Mononuclear cell (primary cell): ENCODE data around the gene UBE2E1. TPM values are rescaled to one million over a fixed set of nuclear protein-coding genes. Genes with fewer than 3 reads are reported as not detected.
A peak's percentile ranks its signal among the peaks of the same experiment; 100 is the strongest.

Source experiments
- H3K27me3 ChIP-seq: 2 replicates; pipeline ENCODE4 v1.6.0; 2011; ENCODE audit warnings: low read length, control low read depth; ENCODE audit not compliant: insufficient read depth
- H3K4me1 ChIP-seq: 2 replicates; pipeline ENCODE4 v1.5.1; 2011; ENCODE audit warnings: mild to moderate bottlenecking, low read length, control low read depth; ENCODE audit not compliant: insufficient read depth
- H3K4me3 ChIP-seq: 2 replicates; pipeline ENCODE4 v1.5.1; 2011; ENCODE audit warnings: mild to moderate bottlenecking, low read length, moderate library complexity
- H3K9me3 ChIP-seq: 2 replicates; pipeline ENCODE4 v1.5.1; 2011; ENCODE audit warnings: low read depth, mild to moderate bottlenecking, control low read depth, low read length
- total RNA-seq: library from RNA; depleted of rRNA; stranded (reverse); fragments of >200 nt; gene quantifications from one replicate; pipeline ENCODE4 v1.2.3, GENCODE V29; 2012

Gene UBE2E1
- 113 TPM for total RNA-seq

GRCh38 chr3:23805633-23806533, at the start of gene UBE2E1:
TSS of gene UBE2E1 (plus strand) at chr3:23805955. CDS start at chr3:23807270, 1,315 bp downstream.
- Histone ChIP-seq H3K9me3 (no peaks in the 10 kb centered on the region), H3K27me3 (no peaks in the 10 kb centered on the region), H3K4me1 (peaks cover 36% of the 10 kb centered on the region), H3K4me3 (peak within 1 kb of the TSS; percentile 49)

GRCh38 chr3:23756206-23756840, 49.4 kb upstream of the UBE2E1 start:
- Histone ChIP-seq H3K9me3 (no peaks in the 10 kb centered on the region), H3K4me3 (no peak overlapping the region), H3K27me3 (no peaks in the 10 kb centered on the region), H3K4me1 (peaks cover 11% of the 10 kb centered on the region)

GRCh38 chr3:23758253-23758838, 47.4 kb upstream of the UBE2E1 start:
- no peaks in the 10 kb centered on the region for H3K27me3 ChIP-seq

GRCh38 chr3:23760325-23760724, 45.4 kb upstream of the UBE2E1 start:
- Histone ChIP-seq H3K9me3 (no peaks in the 10 kb centered on the region), H3K4me3 (no peak overlapping the region), H3K27me3 (no peaks in the 10 kb centered on the region), H3K4me1 (peaks cover 29% of the 10 kb centered on the region)

More at GRCh38 chr3:23758253-23758838, 47.4 kb upstream of the UBE2E1 start:
- Histone ChIP-seq H3K9me3 (no peaks in the 10 kb centered on the region), H3K4me1 (peaks cover 28% of the 10 kb centered on the region), H3K4me3 (no peak overlapping the region)

- Histone ChIP-seq H3K4me1 (peaks cover 29% of the 10 kb centered on the region), H3K9me3 (no peaks in the 10 kb centered on the region), H3K27me3 (no peaks in the 10 kb centered on the region)
Measured at GRCh38 chr3:23760871-23761373, 44.8 kb upstream of the UBE2E1 start.

GRCh38 chr3:23761440-23761896, 44.3 kb upstream of the UBE2E1 start:
- H3K9me3 ChIP-seq, result no peaks in the 10 kb centered on the region
- H3K27me3 ChIP-seq, result no peaks in the 10 kb centered on the region
- peaks cover 29% of the 10 kb centered on the region for H3K4me1 ChIP-seq
- H3K4me3 ChIP-seq, result no peak overlapping the region

More at GRCh38 chr3:23760871-23761373, 44.8 kb upstream of the UBE2E1 start:
- no peak overlapping the region for H3K4me3 ChIP-seq

GRCh38 chr3:23762214-23762613, 43.5 kb upstream of the UBE2E1 start:
- Histone ChIP-seq H3K4me1 (peaks cover 29% of the 10 kb centered on the region), H3K27me3 (no peaks in the 10 kb centered on the region), H3K4me3 (no peak overlapping the region), H3K9me3 (no peaks in the 10 kb centered on the region)

GRCh38 chr3:23762759-23763477, 42.8 kb upstream of the UBE2E1 start:
- Histone ChIP-seq H3K27me3 (no peaks in the 10 kb centered on the region), H3K4me3 (no peak overlapping the region), H3K4me1 (peaks cover 29% of the 10 kb centered on the region), H3K9me3 (no peaks in the 10 kb centered on the region)

- H3K9me3 ChIP-seq, result no peaks in the 10 kb centered on the region
- no peak overlapping the region for H3K4me3 ChIP-seq
- H3K27me3 ChIP-seq, result no peaks in the 10 kb centered on the region
- peaks cover 29% of the 10 kb centered on the region for H3K4me1 ChIP-seq
Measured at GRCh38 chr3:23764407-23764806, 41.3 kb upstream of the UBE2E1 start.

GRCh38 chr3:23767546-23767945, 38.2 kb upstream of the UBE2E1 start:
- H3K27me3 ChIP-seq, result no peaks in the 10 kb centered on the region
- H3K4me3 ChIP-seq, result no peak overlapping the region
- H3K4me1 ChIP-seq, result peaks cover 9% of the 10 kb centered on the region

GRCh38 chr3:23775254-23775909, 30.4 kb upstream of the UBE2E1 start:
- H3K27me3 ChIP-seq, result no peaks in the 10 kb centered on the region
- H3K4me3 ChIP-seq, result no peak overlapping the region
- H3K9me3 ChIP-seq, result no peaks in the 10 kb centered on the region
- no peaks in the 10 kb centered on the region for H3K4me1 ChIP-seq

More at GRCh38 chr3:23767546-23767945, 38.2 kb upstream of the UBE2E1 start:
- no peaks in the 10 kb centered on the region for H3K9me3 ChIP-seq

GRCh38 chr3:23776352-23776891, 29.3 kb upstream of the UBE2E1 start:
- H3K27me3 ChIP-seq, result no peaks in the 10 kb centered on the region
- H3K9me3 ChIP-seq, result no peaks in the 10 kb centered on the region
- no peaks in the 10 kb centered on the region for H3K4me1 ChIP-seq
- H3K4me3 ChIP-seq, result no peak overlapping the region

- Histone ChIP-seq H3K9me3 (no peaks in the 10 kb centered on the region), H3K4me3 (no peak overlapping the region), H3K27me3 (no peaks in the 10 kb centered on the region), H3K4me1 (no peaks in the 10 kb centered on the region)
Measured at GRCh38 chr3:23778446-23778845, 27.3 kb upstream of the UBE2E1 start.

GRCh38 chr3:23779841-23780240, 25.9 kb upstream of the UBE2E1 start:
- Histone ChIP-seq H3K4me1 (no peaks in the 10 kb centered on the region), H3K4me3 (no peak overlapping the region), H3K9me3 (no peaks in the 10 kb centered on the region), H3K27me3 (no peaks in the 10 kb centered on the region)
